SK-N-SH (cell line): ENCODE results near the gene MVD.

Source experiments
- EP300 ChIP-seq, 2 experiments: IDR thresholded peaks; 2 replicates each; pipeline versions ENCODE4 v1.4.0 to v1.6.1; 2012; ENCODE audit warnings: borderline replicate concordance in 1 of 2, low read depth in 1 of 2, low read length in 1 of 2
- SMC3 ChIP-seq: IDR thresholded peaks from 2 replicates; pipeline ENCODE4 v1.6.1; 2012; ENCODE audit warnings: low read depth, low read length, improper control_type of control experiment
- YY1 ChIP-seq: IDR thresholded peaks from 2 replicates; pipeline ENCODE4 v1.4.0; 2012; ENCODE audit warnings: low read depth, mild to moderate bottlenecking
- TF ChIP-seq, protein P1 (sequence below): fragments of 200-600 bp; sonication (generic); IDR thresholded peaks from 2 replicates; pipeline ENCODE4 v1.6.1; 2017; ENCODE audit warnings: antibody characterized with exemption, mild to moderate bottlenecking, moderate library complexity
- TF ChIP-seq, protein P2 (sequence below): IDR thresholded peaks from 2 replicates; pipeline ENCODE4 v1.4.0; 2012; ENCODE audit warnings: low read depth, borderline replicate concordance
- TF ChIP-seq, protein P3 (sequence below): IDR thresholded peaks from 2 replicates; pipeline ENCODE4 v1.4.0; 2012; ENCODE audit warnings: low read depth

DNA sequence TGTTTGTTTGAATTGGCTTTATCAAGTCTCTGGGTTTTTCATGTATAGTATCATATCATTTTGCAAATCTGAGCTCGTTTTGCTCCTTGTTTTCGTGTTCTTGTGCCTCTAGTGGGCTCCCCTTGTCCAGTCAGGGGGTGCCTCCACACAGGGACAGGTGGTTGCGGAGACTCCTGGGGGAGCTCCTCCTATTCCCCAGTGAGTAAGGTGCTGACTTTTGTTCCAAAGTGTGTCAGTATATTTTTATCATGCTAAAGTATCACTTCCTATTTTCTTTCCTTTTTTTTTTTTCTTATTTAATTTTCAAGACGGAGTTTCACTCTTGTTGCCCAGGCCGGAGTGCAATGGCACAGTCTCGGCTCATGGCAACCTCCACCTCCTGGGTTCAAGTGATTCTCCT lies 54.8 kb downstream of the MVD start:
- TF ChIP-seq, protein P1, sequence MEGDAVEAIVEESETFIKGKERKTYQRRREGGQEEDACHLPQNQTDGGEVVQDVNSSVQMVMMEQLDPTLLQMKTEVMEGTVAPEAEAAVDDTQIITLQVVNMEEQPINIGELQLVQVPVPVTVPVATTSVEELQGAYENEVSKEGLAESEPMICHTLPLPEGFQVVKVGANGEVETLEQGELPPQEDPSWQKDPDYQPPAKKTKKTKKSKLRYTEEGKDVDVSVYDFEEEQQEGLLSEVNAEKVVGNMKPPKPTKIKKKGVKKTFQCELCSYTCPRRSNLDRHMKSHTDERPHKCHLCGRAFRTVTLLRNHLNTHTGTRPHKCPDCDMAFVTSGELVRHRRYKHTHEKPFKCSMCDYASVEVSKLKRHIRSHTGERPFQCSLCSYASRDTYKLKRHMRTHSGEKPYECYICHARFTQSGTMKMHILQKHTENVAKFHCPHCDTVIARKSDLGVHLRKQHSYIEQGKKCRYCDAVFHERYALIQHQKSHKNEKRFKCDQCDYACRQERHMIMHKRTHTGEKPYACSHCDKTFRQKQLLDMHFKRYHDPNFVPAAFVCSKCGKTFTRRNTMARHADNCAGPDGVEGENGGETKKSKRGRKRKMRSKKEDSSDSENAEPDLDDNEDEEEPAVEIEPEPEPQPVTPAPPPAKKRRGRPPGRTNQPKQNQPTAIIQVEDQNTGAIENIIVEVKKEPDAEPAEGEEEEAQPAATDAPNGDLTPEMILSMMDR = no peak
- no peak for TF ChIP-seq SMC3
- TF ChIP-seq EP300 (IDR thresholded peaks at IDR 0.05; ENCODE audit: borderline replicate concordance in 1 of 2, low read depth in 1 of 2, low read length in 1 of 2) = no peak
- no peak for TF ChIP-seq YY1
- TF ChIP-seq, protein P2, sequence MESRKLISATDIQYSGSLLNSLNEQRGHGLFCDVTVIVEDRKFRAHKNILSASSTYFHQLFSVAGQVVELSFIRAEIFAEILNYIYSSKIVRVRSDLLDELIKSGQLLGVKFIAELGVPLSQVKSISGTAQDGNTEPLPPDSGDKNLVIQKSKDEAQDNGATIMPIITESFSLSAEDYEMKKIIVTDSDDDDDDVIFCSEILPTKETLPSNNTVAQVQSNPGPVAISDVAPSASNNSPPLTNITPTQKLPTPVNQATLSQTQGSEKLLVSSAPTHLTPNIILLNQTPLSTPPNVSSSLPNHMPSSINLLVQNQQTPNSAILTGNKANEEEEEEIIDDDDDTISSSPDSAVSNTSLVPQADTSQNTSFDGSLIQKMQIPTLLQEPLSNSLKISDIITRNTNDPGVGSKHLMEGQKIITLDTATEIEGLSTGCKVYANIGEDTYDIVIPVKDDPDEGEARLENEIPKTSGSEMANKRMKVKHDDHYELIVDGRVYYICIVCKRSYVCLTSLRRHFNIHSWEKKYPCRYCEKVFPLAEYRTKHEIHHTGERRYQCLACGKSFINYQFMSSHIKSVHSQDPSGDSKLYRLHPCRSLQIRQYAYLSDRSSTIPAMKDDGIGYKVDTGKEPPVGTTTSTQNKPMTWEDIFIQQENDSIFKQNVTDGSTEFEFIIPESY = no peak
- TF ChIP-seq, protein P3, sequence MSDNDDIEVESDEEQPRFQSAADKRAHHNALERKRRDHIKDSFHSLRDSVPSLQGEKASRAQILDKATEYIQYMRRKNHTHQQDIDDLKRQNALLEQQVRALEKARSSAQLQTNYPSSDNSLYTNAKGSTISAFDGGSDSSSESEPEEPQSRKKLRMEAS = no peak
